Measurements from ENCODE around the gene KCNJ16. TPM values are rescaled to one million over a fixed set of nuclear protein-coding genes. Genes with fewer than 3 reads are reported as not detected.

Gene KCNJ16
- total and polyA plus RNA-seq, 3 experiments from 2014 or later, result not detected

DNA sequence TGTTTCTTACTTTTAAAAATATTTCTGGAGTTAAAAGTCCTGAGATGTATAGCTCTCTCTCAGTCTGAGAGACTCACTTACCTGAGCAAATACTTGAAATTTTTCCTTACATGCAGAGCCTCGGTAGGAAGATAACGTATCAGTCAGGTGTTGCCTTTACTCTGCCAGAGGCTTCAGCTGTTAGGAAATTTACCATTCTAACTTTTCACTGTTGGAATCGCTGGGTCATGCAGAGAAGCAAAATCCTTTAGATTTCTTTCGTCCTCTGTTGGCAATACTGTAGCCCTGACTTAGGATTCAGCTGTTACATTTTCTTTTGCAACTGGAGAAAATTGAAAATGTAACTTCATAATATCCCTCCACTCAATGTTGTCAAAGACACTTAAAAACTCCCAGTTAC, 20.0 kb upstream of the KCNJ16 start:
- Histone ChIP-seq H3K36me3 (ENCODE audit: insufficient read depth, low read length) (no peaks in the 10 kb centered on the region), H3K27me3 (ENCODE audit: insufficient read depth, low read length, poor library complexity, severe bottlenecking) (no peaks in the 10 kb centered on the region), H3K4me1 (ENCODE audit: insufficient read depth, low read length) (no peaks in the 10 kb centered on the region), H3K9me3 (ENCODE audit: low read length) (no peaks in the 10 kb centered on the region), H3K4me3 (ENCODE audit: low read length) (no peak overlapping the region), H3K27ac (ENCODE audit: low read depth, low read length) (no peak overlapping the region)
- H3K36me3 Mint-ChIP-seq, result no peaks in the 10 kb centered on the region
- DNase-seq, result no peak
- POLR2A ChIA-PET, result no interaction called here
- H3K4me3 Mint-ChIP-seq, result no peak overlapping the region
- no peaks in the 10 kb centered on the region for H3K9me3 Mint-ChIP-seq
- CTCF ChIA-PET, result no interaction called here
- H3K27me3 Mint-ChIP-seq, result no peaks in the 10 kb centered on the region
- H3K4me1 Mint-ChIP-seq, result no peaks in the 10 kb centered on the region
- H3K27ac Mint-ChIP-seq, result no peak overlapping the region

DNA sequence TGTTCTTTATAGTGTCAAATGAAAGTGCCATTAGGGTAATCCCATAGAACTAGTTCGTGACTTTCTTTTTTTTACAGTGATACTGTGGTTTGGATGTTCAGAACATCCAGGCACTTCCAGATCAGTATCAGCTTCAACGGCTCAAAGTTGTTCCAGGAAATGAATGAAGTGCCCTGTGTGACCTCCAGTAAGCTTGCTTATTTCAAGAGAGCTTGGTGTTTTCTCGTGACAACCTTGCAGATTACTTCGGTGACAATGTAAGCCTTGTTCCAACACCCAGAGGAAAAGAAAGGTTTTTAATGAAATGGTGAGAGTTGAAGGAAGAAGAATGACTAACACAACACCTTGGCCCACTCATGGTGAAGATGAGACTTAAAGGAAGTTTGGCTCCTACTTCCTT, 16.0 kb upstream of the KCNJ16 start:
- Histone ChIP-seq H3K27me3 (ENCODE audit: insufficient read depth, low read length, poor library complexity, severe bottlenecking) (no peaks in the 10 kb centered on the region), H3K4me3 (ENCODE audit: low read length) (no peak overlapping the region), H3K9me3 (ENCODE audit: low read length) (no peaks in the 10 kb centered on the region), H3K36me3 (ENCODE audit: insufficient read depth, low read length) (no peaks in the 10 kb centered on the region), H3K4me1 (ENCODE audit: insufficient read depth, low read length) (no peaks in the 10 kb centered on the region), H3K27ac (ENCODE audit: low read depth, low read length) (no peak overlapping the region)
- ChIA-PET CTCF (no interaction called here), POLR2A (no interaction called here)
- H3K4me3 Mint-ChIP-seq, result no peak overlapping the region
- no peaks in the 10 kb centered on the region for H3K4me1 Mint-ChIP-seq
- no peaks in the 10 kb centered on the region for H3K9me3 Mint-ChIP-seq
- H3K36me3 Mint-ChIP-seq, result no peaks in the 10 kb centered on the region
- no peak overlapping the region for H3K27ac Mint-ChIP-seq
- H3K27me3 Mint-ChIP-seq, result no peaks in the 10 kb centered on the region
- no peak for DNase-seq

DNA sequence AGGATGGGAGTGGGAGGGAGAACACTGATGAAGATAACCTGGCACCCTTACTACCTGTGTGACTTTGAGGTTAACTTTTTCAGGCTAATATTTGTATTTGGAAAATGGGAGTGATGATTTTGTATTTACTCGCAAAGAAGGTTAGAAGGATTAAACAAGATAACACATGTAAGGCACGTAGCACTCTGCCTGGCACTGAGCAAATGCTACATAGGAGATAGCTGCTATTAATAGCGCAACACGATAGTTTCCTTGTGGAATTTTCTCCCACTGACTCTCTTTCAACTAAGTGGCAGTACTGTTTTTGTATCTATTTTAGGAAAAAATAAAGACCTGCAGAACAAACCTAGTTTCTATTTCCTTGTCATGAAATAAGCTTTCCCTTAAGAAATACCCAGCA, 15.4 kb upstream of the KCNJ16 start:
- Histone ChIP-seq H3K27ac (ENCODE audit: low read depth, low read length) (no peak overlapping the region), H3K4me3 (ENCODE audit: low read length) (no peak overlapping the region), H3K4me1 (ENCODE audit: insufficient read depth, low read length) (no peaks in the 10 kb centered on the region), H3K36me3 (ENCODE audit: insufficient read depth, low read length) (no peaks in the 10 kb centered on the region), H3K27me3 (ENCODE audit: insufficient read depth, low read length, poor library complexity, severe bottlenecking) (no peaks in the 10 kb centered on the region), H3K9me3 (ENCODE audit: low read length) (no peaks in the 10 kb centered on the region)
- Mint-ChIP-seq H3K9me3 (no peaks in the 10 kb centered on the region), H3K36me3 (no peaks in the 10 kb centered on the region), H3K4me1 (no peaks in the 10 kb centered on the region), H3K27ac (no peak overlapping the region), H3K4me3 (no peak overlapping the region), H3K27me3 (no peaks in the 10 kb centered on the region)
- CTCF ChIA-PET, result no interaction called here
- no peak for DNase-seq
- POLR2A ChIA-PET, result no interaction called here

DNA sequence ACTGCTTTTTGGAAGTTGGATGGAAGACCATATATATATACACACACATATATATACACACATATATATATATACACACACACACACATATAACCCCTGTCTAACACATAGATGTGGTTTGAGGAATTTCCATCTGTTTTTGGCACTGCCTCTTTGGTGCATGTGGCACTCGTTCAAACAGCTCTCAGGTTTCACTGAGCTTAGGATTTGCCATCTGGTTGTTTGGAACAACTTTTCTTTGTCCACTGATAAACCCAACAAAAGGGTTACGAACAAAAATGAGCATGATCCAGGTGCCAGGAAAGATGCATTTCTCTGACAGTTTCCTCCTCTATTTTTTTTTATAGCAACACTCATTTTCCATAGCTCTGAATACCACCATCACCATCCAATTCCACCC, 14.6 kb upstream of the KCNJ16 start:
- H3K9me3 Mint-ChIP-seq, result no peaks in the 10 kb centered on the region
- no peak for DNase-seq
- no peaks in the 10 kb centered on the region for H3K27me3 ChIP-seq (ENCODE audit: insufficient read depth, low read length, poor library complexity, severe bottlenecking)
- H3K27ac ChIP-seq (ENCODE audit: low read depth, low read length), result no peak overlapping the region
- H3K4me1 Mint-ChIP-seq, result no peaks in the 10 kb centered on the region
- H3K4me1 ChIP-seq (ENCODE audit: insufficient read depth, low read length), result no peaks in the 10 kb centered on the region
- H3K9me3 ChIP-seq (ENCODE audit: low read length), result no peaks in the 10 kb centered on the region
- no peaks in the 10 kb centered on the region for H3K36me3 ChIP-seq (ENCODE audit: insufficient read depth, low read length)
- H3K4me3 Mint-ChIP-seq, result no peak overlapping the region
- no peaks in the 10 kb centered on the region for H3K36me3 Mint-ChIP-seq
- ChIA-PET CTCF (no interaction called here), POLR2A (no interaction called here)
- H3K27ac Mint-ChIP-seq, result no peak overlapping the region
- no peaks in the 10 kb centered on the region for H3K27me3 Mint-ChIP-seq
- no peak overlapping the region for H3K4me3 ChIP-seq (ENCODE audit: low read length)

DNA sequence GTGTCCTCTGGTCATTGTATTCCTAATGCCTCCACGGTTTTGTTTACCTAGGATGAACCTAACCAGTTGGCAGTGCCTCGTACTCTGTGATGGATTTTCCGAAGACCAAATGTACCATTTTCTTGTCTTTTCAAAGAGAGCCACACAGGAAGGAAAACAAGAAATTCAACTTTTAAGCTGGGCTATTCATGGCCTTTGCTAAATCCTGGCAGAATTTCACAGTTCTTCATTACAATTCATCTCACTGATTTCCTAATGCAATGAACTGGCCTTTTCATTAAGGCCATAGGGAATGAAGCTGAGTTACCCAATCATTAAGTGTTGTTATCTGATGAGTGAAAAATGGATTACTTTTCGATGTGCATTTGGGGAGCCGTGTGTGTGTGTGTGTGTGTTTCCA, 7.9 kb upstream of the KCNJ16 start:
- POLR2A ChIA-PET, result no interaction called here
- no peaks in the 10 kb centered on the region for H3K36me3 ChIP-seq (ENCODE audit: insufficient read depth, low read length)
- no peak overlapping the region for H3K27ac Mint-ChIP-seq
- H3K27ac ChIP-seq (ENCODE audit: low read depth, low read length), result no peak overlapping the region
- H3K4me3 Mint-ChIP-seq, result no peak overlapping the region
- no peaks in the 10 kb centered on the region for H3K9me3 ChIP-seq (ENCODE audit: low read length)
- no peak for DNase-seq
- H3K27me3 ChIP-seq (ENCODE audit: insufficient read depth, low read length, poor library complexity, severe bottlenecking), result no peaks in the 10 kb centered on the region
- peaks cover 0 to 3% (median 0%) of the 10 kb centered on the region in 5 donors for H3K9me3 Mint-ChIP-seq
- H3K4me3 ChIP-seq (ENCODE audit: low read length), result no peak overlapping the region
- no peaks in the 10 kb centered on the region for H3K27me3 Mint-ChIP-seq
- H3K36me3 Mint-ChIP-seq, result no peaks in the 10 kb centered on the region
- no peaks in the 10 kb centered on the region for H3K4me1 Mint-ChIP-seq
- H3K4me1 ChIP-seq (ENCODE audit: insufficient read depth, low read length), result no peaks in the 10 kb centered on the region
- CTCF ChIA-PET, result no interaction called here

DNA sequence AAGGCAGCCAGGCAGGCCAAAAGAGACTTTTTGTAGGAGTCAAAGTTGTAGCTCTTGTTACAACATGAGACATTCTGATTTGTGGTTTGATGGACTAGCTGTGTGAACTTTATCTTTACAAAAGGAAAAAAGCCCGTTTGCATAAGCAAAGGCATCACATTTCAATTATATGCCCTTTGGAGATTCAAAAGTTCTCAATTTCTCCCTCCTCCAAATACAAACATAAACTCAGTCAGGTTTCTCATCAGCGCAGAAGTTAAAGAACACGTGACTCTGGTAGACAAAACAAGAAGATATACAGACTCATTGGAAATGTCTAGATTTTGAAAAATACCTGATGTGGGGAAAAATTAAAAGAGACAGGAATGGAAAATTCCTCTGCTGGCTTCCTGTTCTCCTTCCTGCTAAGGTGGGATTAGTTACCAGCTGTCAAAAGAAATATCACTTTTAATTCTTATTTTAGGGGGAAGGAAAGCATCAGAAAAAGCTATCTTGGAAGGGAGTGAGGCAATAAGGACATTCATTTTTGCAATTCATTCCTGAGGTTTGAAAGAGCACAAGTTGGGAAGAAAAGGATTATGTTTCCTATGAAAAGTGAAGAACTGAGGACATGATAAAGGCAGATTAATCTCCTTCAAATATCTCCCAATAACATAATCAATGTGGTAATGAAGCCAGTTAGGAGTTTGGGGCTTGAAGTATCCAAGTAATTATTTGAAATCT, 4.6 kb upstream of the KCNJ16 start:
- DNase-seq, result no peak
- H3K9me3 ChIP-seq (ENCODE audit: low read length), result no peaks in the 10 kb centered on the region
- CTCF ChIA-PET, result no interaction called here

DNA sequence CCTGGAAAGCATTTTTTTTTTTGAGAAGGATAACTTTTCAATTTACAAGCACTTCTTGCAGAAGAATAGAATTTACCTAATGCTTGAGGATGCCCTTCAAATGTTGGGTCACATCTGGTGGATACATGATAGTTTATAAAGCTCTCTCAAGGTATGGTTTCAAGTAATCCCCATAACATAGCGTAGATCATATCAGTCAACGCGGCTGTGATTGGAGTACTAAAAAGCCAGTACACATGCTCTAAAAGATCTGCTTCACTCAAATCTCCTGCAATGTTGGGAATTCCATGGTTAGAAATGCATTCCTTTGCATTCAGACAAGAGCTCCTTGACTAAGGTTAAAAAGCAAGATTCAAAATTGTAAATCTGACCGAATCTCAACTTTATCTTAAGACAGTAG, 3.9 kb upstream of the KCNJ16 start:
- ChIA-PET POLR2A (no interaction called here), CTCF (no interaction called here)
- H3K36me3 Mint-ChIP-seq, result no peaks in the 10 kb centered on the region
- no peaks in the 10 kb centered on the region for H3K27me3 Mint-ChIP-seq
- H3K9me3 ChIP-seq (ENCODE audit: low read length), result no peaks in the 10 kb centered on the region
- H3K4me3 Mint-ChIP-seq, result no peak overlapping the region
- H3K4me1 Mint-ChIP-seq, result no peaks in the 10 kb centered on the region
- H3K4me3 ChIP-seq (ENCODE audit: low read length), result no peak overlapping the region
- peaks cover 0 to 5% (median 0%) of the 10 kb centered on the region in 5 donors for H3K9me3 Mint-ChIP-seq
- H3K36me3 ChIP-seq (ENCODE audit: insufficient read depth, low read length), result no peaks in the 10 kb centered on the region
- DNase-seq, result no peak
- no peaks in the 10 kb centered on the region for H3K27me3 ChIP-seq (ENCODE audit: insufficient read depth, low read length, poor library complexity, severe bottlenecking)
- no peak overlapping the region for H3K27ac ChIP-seq (ENCODE audit: low read depth, low read length)
- H3K27ac Mint-ChIP-seq, result no peak overlapping the region
- no peaks in the 10 kb centered on the region for H3K4me1 ChIP-seq (ENCODE audit: insufficient read depth, low read length)

More for the DNA sequence above, 4.6 kb upstream of the KCNJ16 start:
- peaks cover 0 to 5% (median 0%) of the 10 kb centered on the region in 5 donors for H3K9me3 Mint-ChIP-seq
- POLR2A ChIA-PET, result no interaction called here
- Histone ChIP-seq H3K36me3 (ENCODE audit: insufficient read depth, low read length) (no peaks in the 10 kb centered on the region), H3K27me3 (ENCODE audit: insufficient read depth, low read length, poor library complexity, severe bottlenecking) (no peaks in the 10 kb centered on the region), H3K4me3 (ENCODE audit: low read length) (no peak overlapping the region), H3K27ac (ENCODE audit: low read depth, low read length) (no peak overlapping the region), H3K4me1 (ENCODE audit: insufficient read depth, low read length) (no peaks in the 10 kb centered on the region)
- H3K4me3 Mint-ChIP-seq, result no peak overlapping the region
- no peaks in the 10 kb centered on the region for H3K36me3 Mint-ChIP-seq
- no peaks in the 10 kb centered on the region for H3K4me1 Mint-ChIP-seq
- H3K27ac Mint-ChIP-seq, result no peak overlapping the region
- H3K27me3 Mint-ChIP-seq, result no peaks in the 10 kb centered on the region

DNA sequence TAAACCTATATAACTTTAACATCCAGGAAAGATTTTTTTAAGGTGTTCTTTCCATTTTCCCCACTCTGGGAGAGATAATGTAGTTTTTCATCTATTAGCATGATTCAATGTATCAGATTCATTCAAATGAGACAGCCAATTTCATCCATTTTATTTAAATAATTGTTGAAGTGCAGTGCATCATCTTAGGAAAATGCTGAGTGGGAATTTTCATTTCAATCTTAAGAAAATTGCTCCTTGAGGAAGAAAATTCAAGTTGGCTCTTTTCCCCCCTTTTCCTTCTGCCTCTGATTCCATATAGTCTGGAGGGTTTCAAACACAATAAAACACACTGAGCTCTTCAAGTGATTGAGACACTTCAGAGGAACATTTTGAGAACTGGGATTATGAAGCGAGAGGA, 3.4 kb upstream of the KCNJ16 start:
- Histone ChIP-seq H3K27me3 (ENCODE audit: insufficient read depth, low read length, poor library complexity, severe bottlenecking) (no peaks in the 10 kb centered on the region), H3K9me3 (ENCODE audit: low read length) (no peaks in the 10 kb centered on the region), H3K4me3 (ENCODE audit: low read length) (no peak overlapping the region), H3K36me3 (ENCODE audit: insufficient read depth, low read length) (no peaks in the 10 kb centered on the region), H3K27ac (ENCODE audit: low read depth, low read length) (no peak overlapping the region), H3K4me1 (ENCODE audit: insufficient read depth, low read length) (no peaks in the 10 kb centered on the region)
- Mint-ChIP-seq H3K9me3 (peaks cover 0 to 5% (median 0%) of the 10 kb centered on the region in 5 donors), H3K4me1 (no peaks in the 10 kb centered on the region), H3K36me3 (no peaks in the 10 kb centered on the region), H3K27ac (no peak overlapping the region), H3K4me3 (no peak overlapping the region), H3K27me3 (peaks cover 0 to 2% of the 10 kb centered on the region in 2 donors)
- ChIA-PET CTCF (no interaction called here), POLR2A (no interaction called here)
- DNase-seq, result no peak

All from CD8-positive, alpha-beta memory T cell (primary cell).